Heart right ventricle (tissue), 16 donors: ENCODE data around the gene TRAPPC10. TPM values are rescaled to one million over a fixed set of nuclear protein-coding genes. Genes with fewer than 3 reads are reported as not detected.

Experiments used
- ATAC-seq, 8 donors: fragments of 200-7000 bp; cut with Tn5 transposase; one replicate each; pipeline ENCODE4 v1.9.1; 2020; ENCODE audit warnings: mild to moderate bottlenecking in 8 of 8, moderate library complexity in 8 of 8, moderate number of reproducible peaks in 1 of 8
- DNase-seq, 2 donors: peaks; one replicate each; pipeline ENCODE4 v3.0.0-alpha.2; 2020
- H3K27ac ChIP-seq, 10 donors: fragments of 200-600 bp; sonication (generic) in 2 of 10; one replicate each; pipeline versions ENCODE4 v1.5.0 to v1.8.0; 2020 to 2022; ENCODE audit warnings: mild to moderate bottlenecking in 3 of 10
- H3K27me3 ChIP-seq, 7 donors: fragments of 200-600 bp; one replicate each; pipeline ENCODE4 v1.8.0; 2021 to 2022; ENCODE audit warnings: mild to moderate bottlenecking in 2 of 7
- H3K36me3 ChIP-seq, 9 donors: fragments of 200-600 bp; sonication (generic) in 1 of 9; one replicate each; pipeline versions ENCODE4 v1.5.0 to v1.8.0; 2020 to 2022; ENCODE audit warnings: mild to moderate bottlenecking in 2 of 9
- H3K4me1 ChIP-seq, 9 donors: fragments of 200-600 bp; sonication (generic) in 1 of 9; one replicate each; pipeline versions ENCODE4 v1.5.0 to v1.8.0; 2020 to 2022; ENCODE audit warnings: mild to moderate bottlenecking in 4 of 9
- H3K4me3 ChIP-seq, 10 donors: fragments of 200-600 bp; sonication (generic) in 2 of 10; one replicate each; pipeline versions ENCODE4 v1.5.0 to v1.8.0; 2020 to 2022; ENCODE audit warnings: mild to moderate bottlenecking in 7 of 10, moderate library complexity in 2 of 10
- H3K9me3 ChIP-seq, 11 donors: fragments of 200-600 bp in 10 of 11; sonication (generic) in 2 of 11; one replicate each; pipeline versions ENCODE4 v1.5.0 to v1.8.0; 2013 to 2022; ENCODE audit warnings: mild to moderate bottlenecking in 2 of 11, control low read depth in 1 of 11, moderate library complexity in 1 of 11
- CTCF ChIP-seq, 9 donors: fragments of 200-600 bp; sonication (generic) in 2 of 9; IDR thresholded peaks; one replicate each; pipeline versions ENCODE4 v1.5.0 to v1.8.0; 2021 to 2022; ENCODE audit warnings: antibody characterized with exemption in 9 of 9, mild to moderate bottlenecking in 5 of 9, moderate library complexity in 1 of 9
- WGBS, 2 donors: extraction: QIAGEN DNeasy Blood & Tissue Kit; methylation state at CpG; one replicate each; pipeline ENCODE4 v1.1.7; 2013; ENCODE audit warnings: inconsistent platforms in 1 of 2; 5-methylcytosine and 5-hydroxymethylcytosine counted together
- intact Hi-C, 10 donors: fragments of 100-400 bp; cut with DNase I; formaldehyde crosslinking; loops; one replicate each; pipeline versions ENCODE4 v1.11.1 to v1.14.2; 2022
- polyA plus RNA-seq, 2 donors: library from polyadenylated mRNA; stranded (reverse); fragments of 200-250 nt; gene quantifications; one replicate each; pipeline ENCODE4 v1.2.3, GENCODE V29; 2013
- total RNA-seq, 10 donors: library from RNA; stranded (reverse); fragmentation: NEBNext Ultra II Directional in 3 of 10; extraction: Animal tissue kit (Norgen Biotek cat#: 25700) in 3 of 10; gene quantifications; one replicate each; pipeline versions ENCODE4 v1.2.1 to v1.2.4, GENCODE V29; 2021 to 2023
- donor health status: Arrhythmogenic right ventricular cardiomyopathy.
- donor health status: ischemic (EF 13 %, LVEDD 7.1; RV severe dilation, severe dysfunction).
- donor health status: healthy with polysubstance abuse.
- donor health status: DM: no; HTN: yes; CAD: no.
- donor health status: DM: no; HTN: no; CAD: no.
- donor health status: ischemic (EF 25% LVEDD 6.9; RV normal size, moderate dysfunction).
- donor health status: ischemic (EF 25% LVEDD 5.7; RV mildly dilated, moderate dysfunction).
- donor health status: healthy.
- donor health status: DM: yes; HTN: yes; CAD: no.
- donor health status: Ischemic cardiomyopathy.
- donor health status: ischemic (EF 35%, LVEDD 5.7; RV mildly dilated, moderate dysfunction).
- donor health status: nonischemic (EF 11% LVEDD 7.7; RV severe dilation, severe dysfunction).
- donor health status: DM: yes; HTN: yes; CAD: no.
- donor health status: PGD.
- donor health status: ischemic (EF 29% LVEDD 5.4; RV normal size, mild dysfunction).
- donor health status: nonischemic (EF 23%, LVEDD 6.1; RV moderate dilation, normal function).

The TRAPPC10 gene
- total and polyA plus RNA-seq, 12 donors: 4.7 to 26.2 (median 19.4) TPM

- Histone ChIP-seq H3K9me3 (no peaks in the 10 kb centered on the region), H3K36me3 (peaks cover 0 to 100% (median 38%) of the 10 kb centered on the region in 9 donors), H3K4me1 (peaks cover 29 to 69% (median 50%) of the 10 kb centered on the region in 9 donors), H3K27me3 (no peaks in the 10 kb centered on the region), H3K27ac (peak overlapping the region in 3 of 10 donors; percentile 71 to 89 (median 88)), H3K4me3 (no peak overlapping the region)
- no peak for TF ChIP-seq CTCF (IDR thresholded peaks at IDR 0.05)
- intact Hi-C loops: no loop called here
- DNase-seq (no peak), ATAC-seq (no peak)
- 93 to 94% methylated on average over 18 of the region's 18 CpGs for WGBS, 2 donors
Measured at GRCh38 chr21:44088401-44088780, 76.3 kb downstream of the TRAPPC10 start.

GRCh38 chr21:44089001-44089911 lies 77.1 kb downstream of the TRAPPC10 start:
- intact Hi-C loops: no loop called here
- peaks cover 23 to 60% (median 42%) of the 10 kb centered on the region in 9 donors for H3K4me1 ChIP-seq
- 91% methylated on average over 30 of the region's 30 CpGs for WGBS, 2 donors
- ATAC-seq: no peak
- TF ChIP-seq CTCF (IDR thresholded peaks at IDR 0.05): no peak
- H3K9me3 ChIP-seq: no peaks in the 10 kb centered on the region
- H3K36me3 ChIP-seq: peaks cover 0 to 100% (median 45%) of the 10 kb centered on the region in 9 donors
- DNase-seq: no peak
- H3K4me3 ChIP-seq: no peak overlapping the region
- H3K27me3 ChIP-seq: no peaks in the 10 kb centered on the region
- H3K27ac ChIP-seq: peak overlapping the region in 1 of 10 donors; percentile 89

GRCh38 chr21:44090325-44090724 lies 78.2 kb downstream of the TRAPPC10 start:
- Histone ChIP-seq H3K27ac (peak overlapping the region in 1 of 10 donors; percentile 89), H3K4me3 (no peak overlapping the region), H3K9me3 (no peaks in the 10 kb centered on the region), H3K27me3 (no peaks in the 10 kb centered on the region), H3K4me1 (peaks cover 16 to 53% (median 35%) of the 10 kb centered on the region in 9 donors), H3K36me3 (peaks cover 0 to 100% (median 47%) of the 10 kb centered on the region in 9 donors)
- intact Hi-C loops: loop anchor here in 1 of 10 donors (10.0 kb wide), 1 partner anchor 76 kb away; the partner anchor contains the start of gene TRAPPC10
- DNase-seq: no peak
- no peak for TF ChIP-seq CTCF (IDR thresholded peaks at IDR 0.05)
- ATAC-seq: no peak
- 91 to 92% methylated on average over 8 of the region's 8 CpGs for WGBS, 2 donors

GRCh38 chr21:44092211-44092610 lies 80.1 kb downstream of the TRAPPC10 start:
- no peak for TF ChIP-seq CTCF (IDR thresholded peaks at IDR 0.05)
- Histone ChIP-seq H3K27ac (peak overlapping the region in 2 of 10 donors; percentile 15 to 30), H3K9me3 (no peaks in the 10 kb centered on the region), H3K27me3 (no peaks in the 10 kb centered on the region), H3K4me1 (peaks cover 0 to 38% (median 20%) of the 10 kb centered on the region in 9 donors), H3K36me3 (peaks cover 0 to 84% (median 47%) of the 10 kb centered on the region in 9 donors), H3K4me3 (no peak overlapping the region)
- WGBS, 2 donors: 81 to 90% methylated on average over 9 of the region's 9 CpGs
- peak in 3 of 8 donors; percentile 40 to 61 (median 57) for ATAC-seq
- intact Hi-C loops: loop anchor here in 1 of 10 donors (10.0 kb wide), 1 partner anchor 77 kb away; the partner anchor contains the start of gene TRAPPC10
- DNase-seq: no peak
